Endothelial cell of umbilical vein (primary cell): Measurements from ENCODE around the gene PPP1R12C. TPM values are rescaled to one million over a fixed set of nuclear protein-coding genes. Genes with fewer than 3 reads are reported as not detected.

Source experiments
- BruUV-seq: library from RNA; stranded (reverse); fragments of 400-500 nt; replicated peaks from 2 replicates; lab custom pipeline; 2021; lab: Mats Ljungman, UMichigan
- CTCF ChIA-PET: fragments of 300-600, 350-600 bp; sonication (Branson Sonifier 250); formaldehyde crosslinking; loops from one replicate; lab custom pipeline; 2021; ENCODE audit warnings: antibody characterized with exemption, inconsistent platforms; lab: Charles Lee
- POLR2A ChIA-PET: fragments of 300-600, 350-600 bp; sonication (Branson Sonifier 250); formaldehyde crosslinking; loops from one replicate; lab custom pipeline; 2021; ENCODE audit warnings: antibody characterized with exemption, inconsistent platforms; lab: Charles Lee
- DNase-seq: peaks from one replicate; pipeline ENCODE4 v3.0.0-alpha.2; 2011; ENCODE audit warnings: low read depth, low spot score
- FAIRE-seq: peaks from 2 replicates; lab custom pipeline; 2011; peaks lifted over from hg19 to GRCh38; lab: Jason Lieb, UNC
- H2AFZ ChIP-seq: 2 replicates; pipeline ENCODE4 v1.6.0; 2012; ENCODE audit warnings: low read depth, low read length, control low read depth, inconsistent platforms
- H3K27ac ChIP-seq: 2 replicates; pipeline ENCODE4 v1.5.1; 2011; ENCODE audit warnings: low read depth, mild to moderate bottlenecking, control low read depth, low read length, moderate library complexity; ENCODE audit not compliant: insufficient read depth
- H3K27me3 ChIP-seq, 2 experiments: 2 replicates each; pipeline versions ENCODE4 v1.6.0 to v1.6.1; 2011; ENCODE audit warnings: low read length in 2 of 2, mixed read lengths in 1 of 2; ENCODE audit not compliant: control insufficient read depth in 2 of 2, insufficient read depth in 2 of 2
- H3K36me3 ChIP-seq, 2 experiments: 2 replicates in 1 of 2; 3 replicates in 1 of 2; pipeline ENCODE4 v1.5.1; 2011; ENCODE audit warnings: low read length in 2 of 2, mild to moderate bottlenecking in 1 of 2, moderate library complexity in 1 of 2; ENCODE audit not compliant: control insufficient read depth in 2 of 2, insufficient read depth in 2 of 2; ENCODE audit errors: extremely low read depth in 1 of 2
- H3K4me1 ChIP-seq: 3 replicates; pipeline ENCODE4 v1.5.1; 2011; ENCODE audit warnings: mild to moderate bottlenecking, low read length; ENCODE audit not compliant: control insufficient read depth, insufficient read depth; ENCODE audit errors: extremely low read depth
- H3K4me2 ChIP-seq: 2 replicates; pipeline ENCODE4 v1.6.1; 2011; ENCODE audit warnings: low read length, control low read depth, mixed read lengths; ENCODE audit not compliant: insufficient read depth
- H3K4me3 ChIP-seq, 3 experiments: fragments of 200-600 bp in 1 of 3; sonication (generic), shearing (Covaris generic) in 1 of 3; replicated peaks in 1 of 3; 2 replicates each; pipeline ENCODE4 v1.5.1; 2011 to 2016; ENCODE audit warnings: control low read depth in 3 of 3, low read length in 3 of 3, mild to moderate bottlenecking in 2 of 3, inconsistent platforms in 1 of 3, low read depth in 1 of 3, moderate library complexity in 1 of 3; ENCODE audit not compliant: insufficient read depth in 1 of 3
- H3K79me2 ChIP-seq: 2 replicates; pipeline ENCODE4 v1.6.0; 2012; ENCODE audit warnings: low read length, inconsistent platforms; ENCODE audit not compliant: control insufficient read depth, insufficient read depth
- H3K9ac ChIP-seq: replicated peaks from 2 replicates; pipeline ENCODE3; 2011; ENCODE audit warnings: low read length, control low read depth; ENCODE audit not compliant: insufficient read depth; ENCODE audit errors: extremely low read depth
- H3K9me1 ChIP-seq: replicated peaks from 3 replicates; pipeline ENCODE4 v1.6.0; 2011; ENCODE audit warnings: mild to moderate bottlenecking, low read length; ENCODE audit not compliant: control insufficient read depth, insufficient read depth; ENCODE audit errors: extremely low read depth
- H3K9me3 ChIP-seq: replicated peaks from 2 replicates; pipeline ENCODE4 v1.5.1; 2012; ENCODE audit warnings: low read length, inconsistent platforms; ENCODE audit not compliant: control insufficient read depth, insufficient read depth
- H4K20me1 ChIP-seq: replicated peaks from 2 replicates; pipeline ENCODE3; 2011; ENCODE audit warnings: mild to moderate bottlenecking, low read length; ENCODE audit not compliant: control insufficient read depth, insufficient read depth; ENCODE audit errors: extremely low read depth
- EZH2 ChIP-seq: IDR thresholded peaks from 2 replicates; pipeline ENCODE4 v1.6.1; 2012; ENCODE audit warnings: borderline replicate concordance, low read depth, mild to moderate bottlenecking, moderate library complexity, low read length, inconsistent platforms; ENCODE audit not compliant: severe bottlenecking
- FOS ChIP-seq: IDR thresholded peaks from 2 replicates; pipeline ENCODE4 v1.6.1; 2011; ENCODE audit warnings: mild to moderate bottlenecking, low read length, moderate library complexity, borderline replicate concordance; ENCODE audit not compliant: insufficient read depth
- GATA2 ChIP-seq: IDR thresholded peaks from 2 replicates; pipeline ENCODE4 v1.7.0; 2011; ENCODE audit warnings: low read depth, mild to moderate bottlenecking, moderate library complexity, mixed read lengths, low read length; ENCODE audit not compliant: insufficient read length, insufficient read depth
- JUN ChIP-seq: IDR thresholded peaks from 2 replicates; pipeline ENCODE4 v1.6.1; 2011; ENCODE audit warnings: borderline replicate concordance, low read depth; ENCODE audit not compliant: insufficient read length, insufficient read depth
- MYC ChIP-seq: IDR thresholded peaks from one replicate; pipeline ENCODE4 v1.6.1; 2011; ENCODE audit warnings: mild to moderate bottlenecking, low read depth, low read length
- POLR2A ChIP-seq: IDR thresholded peaks from 2 replicates; pipeline ENCODE4 v1.6.1; 2012; ENCODE audit warnings: low read depth, mild to moderate bottlenecking, control low read depth, low read length
- POLR2AphosphoS5 ChIP-seq: IDR thresholded peaks from 2 replicates; pipeline ENCODE4 v1.6.1; 2012; ENCODE audit warnings: low read depth, mild to moderate bottlenecking, control low read depth, low read length, moderate library complexity; ENCODE audit not compliant: insufficient read depth
- dilution Hi-C: fragments of 300-500 bp; cut with MboI; formaldehyde crosslinking; loops from one replicate; pipeline ENCODE4 v1.15.0; 2019; ENCODE audit warnings: low sequenced_read_pairs; ENCODE audit not compliant: extremely low pct_ligation_motif_present
- intact Hi-C: fragments of 100-400 bp; cut with micrococcal nuclease; formaldehyde crosslinking; loops from one replicate; pipeline ENCODE4 v1.10.0; 2022
- polyA plus RNA-seq, 4 experiments: library from polyadenylated mRNA; depleted of rRNA in 3 of 4; stranded (reverse) in 3 of 4; unstranded in 1 of 4; fragments of >200 nt; gene quantifications; 2 replicates each; pipeline versions ENCODE4 v1.2.1 to v1.2.3, GENCODE V29; 2011 to 2012; ENCODE audit warnings: missing spikeins in 1 of 4
- total RNA-seq: library from RNA; stranded (reverse); gene quantifications from 2 replicates; pipeline ENCODE4 v1.2.3, GENCODE V29; 2021
- TF ChIP-seq, protein P1 (sequence below): IDR thresholded peaks from 2 replicates; pipeline ENCODE4 v1.6.1; 2011; ENCODE audit not compliant: insufficient read depth, insufficient read length
- TF ChIP-seq, protein P2 (sequence below), 2 donors: IDR thresholded peaks; 1 replicate in 1 of 2; 2 replicates in 1 of 2; pipeline ENCODE4 v1.5.1; 2011; ENCODE audit warnings: low read length in 2 of 2, mild to moderate bottlenecking in 2 of 2, moderate library complexity in 2 of 2, control low read depth in 1 of 2, inconsistent platforms in 1 of 2, low read depth in 1 of 2; ENCODE audit not compliant: insufficient read depth in 1 of 2; ENCODE audit errors: extremely low read depth in 1 of 2

The PPP1R12C gene
- total and polyA plus RNA-seq, 2 donors (not counting 3 experiments of a cell fraction or from before 2014, with no cell fraction given): 69.5 to 149 TPM

DNA sequence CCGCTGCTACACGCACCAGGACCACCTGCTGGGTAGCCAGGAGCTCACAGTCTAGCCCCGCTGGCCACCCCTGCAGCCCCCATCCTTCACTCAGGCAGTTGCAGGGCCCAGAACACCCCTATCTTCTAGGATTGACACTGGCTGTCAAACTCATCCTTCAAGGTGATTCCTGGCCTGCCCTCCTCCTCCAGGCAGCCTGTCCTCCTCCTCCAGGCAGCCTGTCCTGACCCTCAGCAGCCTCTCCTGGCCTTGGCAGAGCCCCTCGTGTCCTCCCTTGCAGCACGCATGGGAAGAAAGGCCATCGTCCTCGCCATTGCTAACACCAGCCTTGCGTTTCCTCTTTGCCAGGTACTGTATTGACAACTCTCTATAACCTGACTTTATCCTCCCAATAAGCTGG, 45.5 kb downstream of the PPP1R12C start:
- DNase-seq: no peak
- CTCF ChIA-PET: interaction anchor here (0.8 kb wide), 1 partner anchor 14 kb away, joined by 4 read pairs; no protein-coding TSS in a partner anchor

More for the DNA sequence above, 45.5 kb downstream of the PPP1R12C start:
- TF ChIP-seq MYC (no peak), EZH2 (no peak), POLR2AphosphoS5 (no peak), JUN (no peak), POLR2A (no peak), FOS (no peak), GATA2 (no peak)
- TF ChIP-seq, protein P1, sequence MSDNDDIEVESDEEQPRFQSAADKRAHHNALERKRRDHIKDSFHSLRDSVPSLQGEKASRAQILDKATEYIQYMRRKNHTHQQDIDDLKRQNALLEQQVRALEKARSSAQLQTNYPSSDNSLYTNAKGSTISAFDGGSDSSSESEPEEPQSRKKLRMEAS: no peak
- TF ChIP-seq, protein P2, sequence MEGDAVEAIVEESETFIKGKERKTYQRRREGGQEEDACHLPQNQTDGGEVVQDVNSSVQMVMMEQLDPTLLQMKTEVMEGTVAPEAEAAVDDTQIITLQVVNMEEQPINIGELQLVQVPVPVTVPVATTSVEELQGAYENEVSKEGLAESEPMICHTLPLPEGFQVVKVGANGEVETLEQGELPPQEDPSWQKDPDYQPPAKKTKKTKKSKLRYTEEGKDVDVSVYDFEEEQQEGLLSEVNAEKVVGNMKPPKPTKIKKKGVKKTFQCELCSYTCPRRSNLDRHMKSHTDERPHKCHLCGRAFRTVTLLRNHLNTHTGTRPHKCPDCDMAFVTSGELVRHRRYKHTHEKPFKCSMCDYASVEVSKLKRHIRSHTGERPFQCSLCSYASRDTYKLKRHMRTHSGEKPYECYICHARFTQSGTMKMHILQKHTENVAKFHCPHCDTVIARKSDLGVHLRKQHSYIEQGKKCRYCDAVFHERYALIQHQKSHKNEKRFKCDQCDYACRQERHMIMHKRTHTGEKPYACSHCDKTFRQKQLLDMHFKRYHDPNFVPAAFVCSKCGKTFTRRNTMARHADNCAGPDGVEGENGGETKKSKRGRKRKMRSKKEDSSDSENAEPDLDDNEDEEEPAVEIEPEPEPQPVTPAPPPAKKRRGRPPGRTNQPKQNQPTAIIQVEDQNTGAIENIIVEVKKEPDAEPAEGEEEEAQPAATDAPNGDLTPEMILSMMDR (IDR thresholded peaks at IDR 0.05; ENCODE audit: extremely low read depth in 1 of 2, insufficient read depth in 1 of 2, low read depth in 1 of 2, low read length in 2 of 2): no peak
- H3K27ac ChIP-seq: no peak overlapping the region
- H4K20me1 ChIP-seq: no peaks in the 10 kb centered on the region
- no peak overlapping the region for H3K4me3 ChIP-seq
- no peaks in the 10 kb centered on the region for H3K9me1 ChIP-seq
- H3K9ac ChIP-seq: no peak overlapping the region
- no peaks in the 10 kb centered on the region for H3K36me3 ChIP-seq
- no peak overlapping the region for H3K4me2 ChIP-seq
- FAIRE-seq: no peak
- POLR2A ChIA-PET: no interaction called here
- peaks cover 6% of the 10 kb centered on the region for H3K4me1 ChIP-seq
- no peak overlapping the region for H2AFZ ChIP-seq
- dilution Hi-C loops (no loop called here), intact Hi-C loops (no loop called here)
- H3K27me3 ChIP-seq: peaks cover 14 to 20% of the 10 kb centered on the region in 2 experiments
- no TSS peak for BruUV-seq
- H3K79me2 ChIP-seq: no peaks in the 10 kb centered on the region
- no peaks in the 10 kb centered on the region for H3K9me3 ChIP-seq
